Heart right ventricle (tissue), 16 donors: ENCODE data around the gene GOLGA2. TPM values are rescaled to one million over a fixed set of nuclear protein-coding genes. Genes with fewer than 3 reads are reported as not detected.

Experiments
- ATAC-seq, 8 donors: fragments of 200-7000 bp; cut with Tn5 transposase; one replicate each; pipeline ENCODE4 v1.9.1; 2020; ENCODE audit warnings: mild to moderate bottlenecking in 8 of 8, moderate library complexity in 8 of 8, moderate number of reproducible peaks in 1 of 8
- DNase-seq, 2 donors: peaks; one replicate each; pipeline ENCODE4 v3.0.0-alpha.2; 2020
- H3K27ac ChIP-seq, 10 donors: fragments of 200-600 bp; sonication (generic) in 2 of 10; one replicate each; pipeline versions ENCODE4 v1.5.0 to v1.8.0; 2020 to 2022; ENCODE audit warnings: mild to moderate bottlenecking in 3 of 10
- H3K27me3 ChIP-seq, 7 donors: fragments of 200-600 bp; one replicate each; pipeline ENCODE4 v1.8.0; 2021 to 2022; ENCODE audit warnings: mild to moderate bottlenecking in 2 of 7
- H3K36me3 ChIP-seq, 9 donors: fragments of 200-600 bp; sonication (generic) in 1 of 9; one replicate each; pipeline versions ENCODE4 v1.5.0 to v1.8.0; 2020 to 2022; ENCODE audit warnings: mild to moderate bottlenecking in 2 of 9
- H3K4me1 ChIP-seq, 9 donors: fragments of 200-600 bp; sonication (generic) in 1 of 9; one replicate each; pipeline versions ENCODE4 v1.5.0 to v1.8.0; 2020 to 2022; ENCODE audit warnings: mild to moderate bottlenecking in 4 of 9
- H3K4me3 ChIP-seq, 10 donors: fragments of 200-600 bp; sonication (generic) in 2 of 10; one replicate each; pipeline versions ENCODE4 v1.5.0 to v1.8.0; 2020 to 2022; ENCODE audit warnings: mild to moderate bottlenecking in 7 of 10, moderate library complexity in 2 of 10
- H3K9me3 ChIP-seq, 11 donors: fragments of 200-600 bp in 10 of 11; sonication (generic) in 2 of 11; one replicate each; pipeline versions ENCODE4 v1.5.0 to v1.8.0; 2013 to 2022; ENCODE audit warnings: mild to moderate bottlenecking in 2 of 11, control low read depth in 1 of 11, moderate library complexity in 1 of 11
- CTCF ChIP-seq, 9 donors: fragments of 200-600 bp; sonication (generic) in 2 of 9; IDR thresholded peaks; one replicate each; pipeline versions ENCODE4 v1.5.0 to v1.8.0; 2021 to 2022; ENCODE audit warnings: antibody characterized with exemption in 9 of 9, mild to moderate bottlenecking in 5 of 9, moderate library complexity in 1 of 9
- WGBS, 2 donors: extraction: QIAGEN DNeasy Blood & Tissue Kit; methylation state at CpG; one replicate each; pipeline ENCODE4 v1.1.7; 2013; ENCODE audit warnings: inconsistent platforms in 1 of 2; 5-methylcytosine and 5-hydroxymethylcytosine counted together
- intact Hi-C, 10 donors: fragments of 100-400 bp; cut with DNase I; formaldehyde crosslinking; loops; one replicate each; pipeline versions ENCODE4 v1.11.1 to v1.14.2; 2022
- polyA plus RNA-seq, 2 donors: library from polyadenylated mRNA; stranded (reverse); fragments of 200-250 nt; gene quantifications; one replicate each; pipeline ENCODE4 v1.2.3, GENCODE V29; 2013
- total RNA-seq, 10 donors: library from RNA; stranded (reverse); fragmentation: NEBNext Ultra II Directional in 3 of 10; extraction: Animal tissue kit (Norgen Biotek cat#: 25700) in 3 of 10; gene quantifications; one replicate each; pipeline versions ENCODE4 v1.2.1 to v1.2.4, GENCODE V29; 2021 to 2023
- donor health status: Arrhythmogenic right ventricular cardiomyopathy.
- donor health status: ischemic (EF 13 %, LVEDD 7.1; RV severe dilation, severe dysfunction).
- donor health status: healthy with polysubstance abuse.
- donor health status: DM: no; HTN: yes; CAD: no.
- donor health status: DM: no; HTN: no; CAD: no.
- donor health status: ischemic (EF 25% LVEDD 6.9; RV normal size, moderate dysfunction).
- donor health status: ischemic (EF 25% LVEDD 5.7; RV mildly dilated, moderate dysfunction).
- donor health status: healthy.
- donor health status: DM: yes; HTN: yes; CAD: no.
- donor health status: Ischemic cardiomyopathy.
- donor health status: ischemic (EF 35%, LVEDD 5.7; RV mildly dilated, moderate dysfunction).
- donor health status: nonischemic (EF 11% LVEDD 7.7; RV severe dilation, severe dysfunction).
- donor health status: DM: yes; HTN: yes; CAD: no.
- donor health status: PGD.
- donor health status: ischemic (EF 29% LVEDD 5.4; RV normal size, mild dysfunction).
- donor health status: nonischemic (EF 23%, LVEDD 6.1; RV moderate dilation, normal function).

Gene GOLGA2
- total and polyA plus RNA-seq, 12 donors = 78.0 to 101 (median 89.1) TPM

GRCh38 chr9:128276574-128277270, 915 bp upstream of the GOLGA2 start:
- intact Hi-C loops = loop anchor here in 3 of 10 donors (5.0 kb wide), 1 partner anchor 46 kb away; the partner anchor contains the start of genes COQ4 (in 3 of the 3) and TRUB2 (in 3 of the 3)
- 7% methylated on average over 23 of the region's 23 CpGs for WGBS, 2 donors
- Histone ChIP-seq H3K27ac (peak overlapping the region in 9 of 10 donors; percentile 70 to 96 (median 93)), H3K9me3 (no peaks in the 10 kb centered on the region), H3K4me3 (peak overlapping the region; percentile 33 to 96 (median 88)), H3K27me3 (no peaks in the 10 kb centered on the region), H3K36me3 (peaks cover 0 to 22% (median 10%) of the 10 kb centered on the region in 9 donors), H3K4me1 (peaks cover 3 to 56% (median 29%) of the 10 kb centered on the region in 9 donors)
- DNase-seq (peak; percentile 22 to 46), ATAC-seq (peak; percentile 5 to 34 (median 17))
- TF ChIP-seq CTCF (IDR thresholded peaks at IDR 0.05) = no peak

DNA sequence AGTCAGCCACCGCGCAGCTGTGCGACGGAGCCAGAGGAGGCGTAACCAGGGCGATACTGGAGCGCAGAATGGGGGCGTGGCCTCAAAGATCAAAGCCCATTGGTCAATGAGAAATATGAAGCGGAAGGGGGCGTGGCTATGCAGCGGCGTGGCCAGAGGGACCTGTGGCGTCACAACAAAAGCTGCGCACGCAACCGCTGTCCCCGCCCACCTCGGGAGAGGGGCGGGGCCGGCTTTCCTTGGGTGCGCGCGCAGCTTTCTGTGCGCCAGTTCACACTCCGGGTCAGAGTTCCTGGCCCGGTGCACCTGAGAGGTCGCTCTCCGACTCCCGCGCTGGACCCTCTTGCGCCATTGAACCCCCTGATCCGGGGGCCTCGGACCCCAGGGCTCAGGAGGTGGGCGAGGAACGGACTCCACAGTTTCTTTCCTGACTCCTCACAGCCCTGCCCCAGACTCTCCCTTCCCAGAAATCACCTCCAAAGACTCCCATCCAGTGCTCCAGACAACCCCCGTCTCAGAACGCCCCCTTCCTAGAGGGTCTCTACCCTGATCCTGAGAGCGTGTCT, 284 bp upstream of the GOLGA2 start, which contains the start of gene SWI5:
Gene SWI5 (plus strand): TSS at position 269 of the 566 bp plus-strand sequence.
- Histone ChIP-seq H3K4me3 (peak within 1 kb of the TSS; percentile 76 to 96 (median 90)), H3K4me1 (peaks cover 3 to 56% (median 29%) of the 10 kb centered on the region in 9 donors), H3K27ac (peak within 1 kb of the TSS; percentile 10 to 96 (median 94)), H3K9me3 (no peaks in the 10 kb centered on the region), H3K36me3 (peaks cover 0 to 28% (median 11%) of the 10 kb centered on the region in 9 donors), H3K27me3 (no peaks in the 10 kb centered on the region)
- no peak for TF ChIP-seq CTCF (IDR thresholded peaks at IDR 0.05)
- DNase-seq (peak; percentile 100), ATAC-seq (peak; percentile 97 to 98 (median 98))
- 0 to 1% methylated on average over 33 to 38 of the region's 38 CpGs for WGBS, 2 donors
- intact Hi-C loops = loop anchor here in 3 of 10 donors (5.0 kb wide), 1 partner anchor 46 kb away; the partner anchor contains the start of genes COQ4 (in 3 of the 3) and TRUB2 (in 3 of the 3)

DNA sequence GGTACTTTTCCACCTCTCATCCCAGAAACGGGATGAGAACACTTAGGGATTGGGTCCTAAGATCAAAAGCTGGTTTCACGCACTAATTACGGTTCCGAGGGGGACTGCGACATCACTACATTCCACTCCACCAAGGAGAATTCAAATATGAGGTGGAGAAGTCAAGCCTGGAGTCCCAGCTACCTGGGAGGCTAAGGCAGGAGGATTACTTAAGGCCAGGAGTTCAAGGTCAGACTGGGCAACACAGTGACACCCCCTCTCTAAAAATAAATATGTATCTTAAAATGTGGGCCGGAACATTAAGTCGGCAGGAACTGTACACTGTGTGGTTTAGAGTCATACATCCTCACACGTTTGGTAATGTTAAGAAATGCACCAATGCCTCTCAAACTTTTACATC, 1.6 kb downstream of the GOLGA2 start:
- H3K4me3 ChIP-seq = peak overlapping the region in 7 of 10 donors; percentile 79 to 96 (median 91)
- intact Hi-C loops = loop anchor here in 1 of 10 donors (5.0 kb wide), 1 partner anchor 52 kb away; no protein-coding TSS in a partner anchor

More for the DNA sequence above, 1.6 kb downstream of the GOLGA2 start:
- WGBS, 2 donors = 71 to 73% methylated on average over 8 of the region's 8 CpGs
- DNase-seq (no peak), ATAC-seq (no peak)
- Histone ChIP-seq H3K27me3 (no peaks in the 10 kb centered on the region), H3K9me3 (no peaks in the 10 kb centered on the region), H3K4me1 (peaks cover 3 to 45% (median 29%) of the 10 kb centered on the region in 9 donors), H3K36me3 (peaks cover 0 to 45% (median 16%) of the 10 kb centered on the region in 9 donors), H3K27ac (peak overlapping the region in 6 of 10 donors; percentile 89 to 94 (median 94))
- no peak for TF ChIP-seq CTCF (IDR thresholded peaks at IDR 0.05)
